DND-41 (cell line): Measurements from ENCODE around the gene LMAN2.

Experiments used
- EZH2 ChIP-seq: IDR thresholded peaks from 3 replicates; pipeline ENCODE4 v1.6.1; 2012; ENCODE audit warnings: borderline replicate concordance, low read depth, mild to moderate bottlenecking, moderate library complexity, low read length, inconsistent platforms; ENCODE audit not compliant: severe bottlenecking
- TF ChIP-seq, protein P1 (sequence below): IDR thresholded peaks from 2 replicates; pipeline ENCODE4 v1.5.1; 2012; ENCODE audit warnings: borderline replicate concordance, low read length, moderate library complexity, mild to moderate bottlenecking; ENCODE audit not compliant: poor library complexity, severe bottlenecking; ENCODE audit errors: extremely low read depth

DNA sequence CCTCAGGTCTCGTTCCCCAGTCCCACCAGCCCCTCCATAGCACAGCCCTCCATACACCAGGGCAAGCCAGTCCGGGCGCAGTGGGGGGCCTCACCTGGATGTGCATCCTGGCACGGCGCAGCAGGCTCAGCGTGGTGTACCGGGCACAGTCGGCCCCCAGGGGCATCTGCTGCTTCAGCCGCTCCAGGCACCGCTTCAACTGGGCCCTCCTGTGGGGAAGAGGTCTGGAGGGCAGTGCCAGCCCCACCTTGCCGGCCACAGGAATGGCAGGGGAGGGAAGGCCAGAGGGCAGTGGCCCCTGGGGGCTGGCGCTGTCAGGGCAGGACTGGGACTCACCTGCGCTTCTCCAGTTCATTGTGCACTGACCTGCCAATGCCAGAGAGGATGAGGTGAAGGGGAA lies 41.1 kb downstream of the LMAN2 start:
- TF ChIP-seq, protein P1, sequence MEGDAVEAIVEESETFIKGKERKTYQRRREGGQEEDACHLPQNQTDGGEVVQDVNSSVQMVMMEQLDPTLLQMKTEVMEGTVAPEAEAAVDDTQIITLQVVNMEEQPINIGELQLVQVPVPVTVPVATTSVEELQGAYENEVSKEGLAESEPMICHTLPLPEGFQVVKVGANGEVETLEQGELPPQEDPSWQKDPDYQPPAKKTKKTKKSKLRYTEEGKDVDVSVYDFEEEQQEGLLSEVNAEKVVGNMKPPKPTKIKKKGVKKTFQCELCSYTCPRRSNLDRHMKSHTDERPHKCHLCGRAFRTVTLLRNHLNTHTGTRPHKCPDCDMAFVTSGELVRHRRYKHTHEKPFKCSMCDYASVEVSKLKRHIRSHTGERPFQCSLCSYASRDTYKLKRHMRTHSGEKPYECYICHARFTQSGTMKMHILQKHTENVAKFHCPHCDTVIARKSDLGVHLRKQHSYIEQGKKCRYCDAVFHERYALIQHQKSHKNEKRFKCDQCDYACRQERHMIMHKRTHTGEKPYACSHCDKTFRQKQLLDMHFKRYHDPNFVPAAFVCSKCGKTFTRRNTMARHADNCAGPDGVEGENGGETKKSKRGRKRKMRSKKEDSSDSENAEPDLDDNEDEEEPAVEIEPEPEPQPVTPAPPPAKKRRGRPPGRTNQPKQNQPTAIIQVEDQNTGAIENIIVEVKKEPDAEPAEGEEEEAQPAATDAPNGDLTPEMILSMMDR: no peak
- no peak for TF ChIP-seq EZH2
